ENCODE measurements around the gene CNPY3.

Gene CNPY3

DNA sequence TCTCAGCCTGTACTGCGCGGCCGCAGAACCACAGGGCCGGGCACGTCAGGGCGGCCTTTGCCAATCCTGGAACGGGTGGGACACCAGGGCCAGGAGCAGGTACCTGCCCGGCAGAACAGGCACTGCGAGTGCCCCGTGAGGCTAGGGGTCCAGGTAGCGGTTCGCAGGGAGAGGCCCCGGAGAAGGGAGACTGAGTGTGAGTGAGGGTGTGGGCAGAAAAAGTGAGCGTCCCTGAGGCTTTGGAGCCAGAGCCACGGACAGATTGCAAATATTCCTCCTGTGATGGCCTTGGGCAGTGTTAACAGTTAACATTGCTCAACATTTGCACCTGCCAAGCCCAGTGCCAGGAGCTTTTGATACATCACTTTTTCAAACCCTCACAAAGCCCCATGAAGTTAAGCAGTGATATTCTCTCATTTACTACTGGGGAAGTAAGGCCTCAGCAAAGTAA lies 31.8 kb downstream of the CNPY3 start:
- no peak for DNase-seq

GRCh38 chr6:42962096-42962495 lies 32.8 kb downstream of the CNPY3 start:
- DNase-seq, result no peak

GRCh38 chr6:42962502-42963178 lies 33.4 kb downstream of the CNPY3 start:
- no peak for DNase-seq

GRCh38 chr6:42963179-42963854 lies 34.0 kb downstream of the CNPY3 start:
- no peak for DNase-seq

DNA sequence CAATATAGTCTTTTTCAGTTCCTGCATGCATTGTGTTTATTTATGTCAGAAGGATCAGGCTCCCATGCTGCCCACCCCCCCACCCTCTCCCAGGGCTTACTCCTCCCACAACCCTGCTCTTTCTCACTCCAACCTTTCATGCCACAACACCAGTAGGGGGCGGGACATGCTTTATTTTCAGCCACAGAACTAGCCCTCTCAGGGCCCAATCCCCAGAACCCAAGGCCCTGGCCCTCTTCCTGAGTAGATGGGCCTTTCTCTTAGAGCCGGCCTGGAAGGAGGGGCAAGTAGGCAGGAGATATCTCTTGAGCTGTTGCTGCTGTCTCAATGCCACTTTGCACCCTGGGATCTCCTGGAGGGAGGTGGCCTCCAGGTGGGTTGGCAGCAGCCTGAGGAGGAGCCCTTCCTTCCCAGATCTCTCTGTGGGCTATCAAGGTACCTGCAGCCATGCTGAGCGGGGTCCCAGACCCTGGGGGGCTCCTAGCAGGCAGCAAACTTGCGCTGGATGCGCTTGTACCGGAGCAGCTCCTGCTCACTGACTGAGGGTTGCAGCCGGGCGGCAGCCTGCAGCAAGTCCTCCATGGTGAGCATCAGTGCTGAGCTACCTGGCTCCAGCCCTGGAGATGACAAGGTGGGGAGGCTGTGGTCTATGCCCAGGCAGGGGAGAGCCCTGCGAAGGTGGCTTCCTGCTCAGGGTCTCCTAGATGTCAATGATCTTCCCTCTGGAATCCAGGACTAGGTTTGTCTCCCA lies 34.8 kb downstream of the CNPY3 start:
- no peak for DNase-seq

GRCh38 chr6:42966571-42966970 lies 37.3 kb downstream of the CNPY3 start:
- DNase-seq, result no peak

GRCh38 chr6:42967228-42967627 lies 37.9 kb downstream of the CNPY3 start:
- no peak for DNase-seq

DNA sequence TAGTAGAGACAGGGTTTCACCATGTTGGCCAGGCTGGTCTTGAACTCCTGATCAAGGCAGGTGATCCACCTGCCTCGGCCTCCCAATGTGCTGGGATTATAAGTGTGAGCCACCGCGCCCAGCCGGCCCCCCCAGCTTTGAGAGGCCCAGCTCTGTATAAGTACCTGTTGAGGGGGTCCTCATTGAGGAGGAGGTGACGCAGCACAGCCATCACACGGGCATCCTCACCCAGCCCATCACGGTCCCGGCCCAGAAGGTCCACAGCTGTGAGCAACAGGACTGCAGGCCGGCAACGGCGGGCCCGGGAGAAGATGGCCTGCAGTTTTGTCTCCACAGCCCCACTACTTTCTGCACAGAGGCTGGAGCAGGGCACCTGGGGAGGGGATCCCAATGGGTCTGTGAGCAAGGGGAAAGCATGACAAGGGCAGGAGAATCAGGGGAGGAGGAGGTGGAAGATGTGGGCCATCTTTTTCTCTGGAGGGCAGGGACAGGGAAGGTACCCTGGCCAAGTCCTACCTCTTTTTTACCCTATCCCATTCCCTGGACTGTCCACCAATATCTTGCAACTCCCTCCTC lies 38.9 kb downstream of the CNPY3 start:
- no peak for DNase-seq

DNA sequence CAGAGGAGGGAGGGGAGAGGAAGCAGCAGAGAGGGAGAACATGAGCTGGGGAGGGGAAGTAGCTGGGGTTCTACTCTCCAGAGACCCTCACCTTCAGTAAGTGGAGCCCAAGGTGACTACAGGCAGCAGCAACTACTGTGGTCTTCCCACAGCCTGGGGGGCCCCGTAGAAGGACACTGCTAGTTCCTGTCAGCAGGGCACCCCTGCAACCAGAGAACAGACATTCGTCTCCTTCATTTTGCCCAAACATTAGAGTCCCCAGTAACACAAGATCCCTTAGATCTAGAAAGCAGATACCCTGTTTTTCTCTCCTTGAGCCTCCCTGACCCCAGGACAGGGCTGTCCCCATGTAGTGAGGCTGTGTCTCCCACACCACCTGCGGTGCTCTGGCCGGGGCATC lies 39.5 kb downstream of the CNPY3 start:
- no peak for DNase-seq

DNA sequence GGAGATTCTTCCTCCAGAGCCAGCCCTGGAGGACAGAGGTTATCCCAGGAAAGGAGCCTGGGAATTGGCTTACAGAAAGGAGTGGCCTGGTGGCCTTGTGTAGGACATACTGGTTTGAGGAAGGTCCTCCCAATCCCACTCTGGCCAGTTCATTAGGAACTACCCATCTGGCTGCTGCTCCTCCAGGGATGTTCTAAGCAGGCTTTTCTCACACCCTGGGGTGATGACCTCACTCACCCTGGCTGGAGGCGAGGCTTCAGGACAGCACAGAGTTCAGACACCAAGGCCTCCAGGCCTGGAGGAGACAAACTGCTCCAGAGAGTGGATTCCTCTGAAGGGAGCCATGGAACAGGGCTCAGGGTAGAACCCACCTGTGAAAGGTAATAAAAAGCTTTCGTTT lies 40.2 kb downstream of the CNPY3 start:
- no peak for DNase-seq

DNA sequence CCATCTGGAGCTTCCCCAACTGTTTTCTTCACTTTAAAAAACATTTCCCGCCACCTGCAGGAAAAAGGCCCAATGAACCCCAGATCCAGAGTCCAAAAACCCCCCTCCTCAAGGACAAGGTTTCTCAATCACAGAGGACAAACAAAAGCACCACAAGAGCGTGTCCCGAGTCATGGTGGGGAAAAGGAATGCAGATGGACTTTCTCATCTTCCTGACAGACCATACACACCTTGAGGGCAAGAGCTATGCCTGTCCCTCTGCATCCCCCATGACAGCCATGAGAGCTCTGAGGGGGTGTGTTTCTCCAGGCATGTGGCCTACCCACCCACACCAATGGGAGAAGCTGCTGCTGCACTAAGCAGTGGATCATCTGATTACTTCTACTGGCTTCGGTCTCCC lies 40.7 kb downstream of the CNPY3 start:
- no peak for DNase-seq

DNA sequence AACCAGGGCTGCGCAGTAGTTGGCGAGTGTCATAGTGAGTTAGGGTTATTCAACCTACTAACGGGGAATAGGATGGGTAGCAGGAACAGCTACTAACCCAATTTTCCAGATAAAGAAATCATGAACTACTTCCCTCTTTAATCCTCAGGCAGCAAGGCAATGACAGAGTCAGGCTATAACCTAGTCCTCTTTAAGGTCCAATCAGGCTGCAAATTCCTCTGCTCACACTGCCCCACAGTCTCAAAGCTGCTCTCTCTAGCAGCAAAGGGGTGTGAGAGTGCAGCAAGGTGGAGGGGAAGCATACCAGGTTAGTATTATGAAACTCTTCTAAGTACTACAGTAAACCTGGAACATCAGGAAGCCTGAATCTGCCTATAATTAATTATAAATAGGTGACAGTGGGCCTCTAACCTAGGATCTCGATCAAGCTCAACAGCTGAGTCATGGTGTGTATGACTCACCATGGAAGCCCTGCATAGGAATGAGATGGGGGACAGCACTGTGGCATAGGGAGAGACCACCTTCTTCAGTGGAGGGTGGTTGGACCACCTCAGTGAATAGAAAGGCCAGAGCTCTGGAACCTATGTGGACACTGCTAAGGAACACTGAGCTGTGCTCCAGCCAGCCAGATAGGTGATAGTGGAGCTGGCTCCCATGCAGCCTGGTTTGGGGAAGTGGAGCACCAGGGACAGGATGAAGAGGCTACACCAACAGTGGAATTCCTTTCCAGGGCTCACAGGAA lies 41.8 kb downstream of the CNPY3 start:
- no peak for DNase-seq

DNA sequence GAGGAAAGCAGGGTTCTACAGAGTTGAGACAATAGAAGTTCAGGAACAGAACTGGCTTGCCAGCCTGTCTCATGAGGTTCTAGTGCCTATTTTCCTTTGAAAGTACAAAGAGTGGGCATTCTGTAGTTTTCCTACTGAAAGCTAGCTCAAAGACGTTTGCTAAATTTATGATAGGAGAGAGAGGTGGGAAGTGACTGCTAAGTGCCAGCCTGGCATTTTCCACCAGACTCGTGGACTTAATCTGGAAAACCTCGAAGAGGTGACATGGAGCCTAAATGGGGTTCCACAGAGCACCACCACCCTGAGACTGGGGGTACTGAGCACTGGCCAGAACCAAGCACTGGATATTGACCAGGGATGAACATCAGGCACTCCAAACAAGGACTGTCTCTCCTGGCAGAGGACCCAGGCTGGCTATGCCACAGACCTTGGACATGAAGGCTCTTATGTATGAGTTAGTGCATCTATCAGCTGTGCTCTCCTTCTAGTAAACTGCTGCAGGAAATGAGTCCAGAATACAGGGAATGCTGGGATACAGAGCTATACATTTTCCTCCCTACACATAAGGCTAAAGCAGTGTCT lies 42.6 kb downstream of the CNPY3 start:
- DNase-seq, result no peak

- no peak for DNase-seq
Observed at GRCh38 chr6:42973926-42974325, 44.6 kb downstream of the CNPY3 start.

GRCh38 chr6:42974919-42975505 lies 45.7 kb downstream of the CNPY3 start:
- DNase-seq, result peak; percentile 68

GRCh38 chr6:42978487-42978838 lies 49.2 kb downstream of the CNPY3 start:
- no peak for DNase-seq

DNA sequence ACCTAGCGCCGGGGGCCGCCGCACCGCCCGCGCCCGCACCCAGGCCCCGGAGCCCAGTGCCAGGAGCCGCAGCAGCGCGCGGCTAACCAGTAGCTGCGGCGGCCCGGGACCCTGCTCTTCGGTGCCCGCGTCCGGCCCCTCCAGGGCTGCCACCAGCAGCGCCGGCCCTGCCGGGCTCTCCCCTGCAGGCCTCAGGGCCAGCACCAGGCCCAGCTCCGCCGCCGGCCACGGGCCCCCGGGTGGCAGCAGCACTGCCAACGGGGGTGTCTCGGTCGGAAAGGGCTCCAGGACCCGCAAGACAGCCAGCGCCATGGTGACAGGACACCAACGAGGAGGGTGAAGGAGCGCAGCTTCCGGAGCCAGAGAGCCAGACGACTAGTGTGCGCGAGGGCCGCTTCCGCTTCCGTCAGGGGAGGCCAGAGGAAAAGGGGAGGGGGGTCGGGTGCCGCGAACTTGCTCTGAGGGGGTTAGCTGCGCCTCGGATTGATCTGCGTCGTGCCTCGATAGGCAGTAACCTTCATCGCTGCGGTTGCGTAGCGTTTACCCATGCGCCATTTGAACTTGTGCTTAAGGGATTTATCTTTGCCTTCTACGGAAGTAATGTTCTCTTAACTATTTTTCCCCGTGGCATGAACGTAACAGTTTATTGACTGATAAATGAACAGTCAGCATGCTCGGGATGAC lies 49.7 kb downstream of the CNPY3 start, which contains the start of gene PEX6:
TSS of gene PEX6 (minus strand) at position 343 of the 684 bp plus-strand sequence. CDS start at position 312, 31 bp downstream.
- peak; percentile 87 for DNase-seq

DNA sequence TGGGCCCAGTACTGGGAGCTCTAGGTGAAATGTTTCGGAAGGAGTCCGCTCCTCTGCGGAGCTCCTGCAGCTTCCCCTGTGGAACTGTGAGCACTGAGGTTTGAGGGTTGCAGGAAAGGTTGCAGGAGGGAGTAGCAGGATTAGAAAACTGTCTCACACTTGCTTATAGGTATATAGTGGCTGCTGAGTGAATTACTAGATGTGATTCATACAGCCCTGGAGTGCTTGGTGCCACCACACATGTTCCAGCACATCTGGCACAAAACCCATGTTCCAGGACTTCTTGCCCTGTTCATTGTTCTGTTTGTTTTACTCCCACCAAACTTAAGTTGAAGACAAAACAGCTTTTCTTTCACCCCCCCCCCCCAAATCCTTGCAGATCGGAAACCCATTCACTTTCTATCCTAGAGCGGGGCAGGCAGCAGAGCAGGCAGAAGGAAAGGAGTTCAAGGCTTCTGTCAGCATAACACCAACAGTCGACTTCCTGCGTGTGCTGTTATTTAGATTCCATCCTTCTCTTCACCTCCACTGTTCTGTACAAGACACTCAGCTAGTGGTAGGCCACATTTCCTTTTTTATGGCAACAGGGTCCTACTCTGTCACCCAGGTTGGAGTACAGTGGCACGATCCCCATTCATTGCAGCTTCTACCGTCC lies 50.4 kb downstream of the CNPY3 start:
- no peak for DNase-seq

DNA sequence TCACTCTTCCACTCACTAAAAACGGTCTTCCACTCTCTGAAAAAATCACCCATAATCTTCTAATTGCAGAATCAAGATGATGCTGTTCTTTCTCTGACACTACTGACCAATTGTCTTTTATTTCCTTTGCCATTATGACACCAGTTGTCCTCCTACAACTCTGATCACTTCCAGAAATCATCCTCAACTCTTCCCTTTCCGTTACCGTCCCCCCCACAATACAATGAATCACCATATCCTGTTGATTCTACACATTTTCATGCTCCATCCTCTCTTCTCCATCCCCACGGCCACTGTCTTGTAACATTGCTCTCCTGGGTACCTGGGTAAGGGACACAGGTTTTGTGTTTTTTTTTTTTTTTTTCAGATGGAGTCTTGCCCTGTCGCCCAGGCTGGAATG lies 52.6 kb downstream of the CNPY3 start:
- no peak for DNase-seq

- DNase-seq, result peak; percentile 99
Observed at GRCh38 chr6:42984001-42984923, 55.0 kb downstream of the CNPY3 start, which contains the start of gene PPP2R5D. TSS of gene PPP2R5D (plus strand) at chr6:42984570. CDS start at chr6:42984678, 108 bp downstream.

All from DMS79 (cell line).